Adrenal gland (tissue), 12 donors: ENCODE data around the gene MACROD2. TPM values are rescaled to one million over a fixed set of nuclear protein-coding genes. Genes with fewer than 3 reads are reported as not detected.

Experiments
- DNase-seq, 7 donors: peaks; one replicate each; pipeline ENCODE4 v3.0.0-alpha.2; 2019 to 2020
- H3K27ac ChIP-seq, 5 donors: fragments of 200-600 bp; sonication (generic) in 4 of 5; 1 replicate in 3 of 5; 2 replicates in 2 of 5; pipeline versions ENCODE4 v1.5.1 to v1.8.0; 2016 to 2020; ENCODE audit warnings: mild to moderate bottlenecking in 1 of 5
- H3K27me3 ChIP-seq: fragments of 200-600 bp; 2 replicates; pipeline ENCODE4 v1.8.0; 2021
- H3K36me3 ChIP-seq, 2 donors: fragments of 200-600 bp; replicated peaks in 1 of 2; 1 replicate in 1 of 2; 2 replicates in 1 of 2; pipeline versions ENCODE4 v1.5.1 to v1.8.0; 2018 to 2022
- H3K4me1 ChIP-seq, 2 donors: fragments of 200-600 bp; replicated peaks in 1 of 2; 1 replicate in 1 of 2; 2 replicates in 1 of 2; pipeline versions ENCODE4 v1.5.1 to v1.8.0; 2018 to 2021
- H3K4me3 ChIP-seq, 4 donors: fragments of 200-600 bp; sonication (generic) in 3 of 4; one replicate each; pipeline ENCODE4 v1.5.1; 2016 to 2018
- H3K9me3 ChIP-seq, 3 donors: fragments of 200-600 bp; sonication (generic) in 1 of 3; replicated peaks in 1 of 3; 1 replicate in 2 of 3; 2 replicates in 1 of 3; pipeline versions ENCODE4 v1.5.1 to v1.8.0; 2016 to 2021
- CTCF ChIP-seq, 6 experiments: fragments of 450-650 bp in 4 of 6; fragments of 200-600 bp in 2 of 6; sonication (generic) in 1 of 6; IDR thresholded peaks; 1 replicate in 5 of 6; 2 replicates in 1 of 6; pipeline versions ENCODE4 v1.5.1 to v1.8.0; 2016 to 2021; ENCODE audit warnings: antibody characterized with exemption in 6 of 6, mild to moderate bottlenecking in 2 of 6, moderate library complexity in 1 of 6
- POLR2A ChIP-seq, 2 donors: fragments of 450-650 bp; IDR thresholded peaks; one replicate each; pipeline ENCODE4 v1.6.1; 2017; ENCODE audit warnings: antibody characterized with exemption in 2 of 2, mild to moderate bottlenecking in 2 of 2, moderate library complexity in 1 of 2
- WGBS, 4 donors: extraction: QIAGEN DNeasy Blood & Tissue Kit in 2 of 4; methylation state at CpG; one replicate each; pipeline versions ENCODE4 v1.1.5 to v1.1.7; 2013 to 2017; 5-methylcytosine and 5-hydroxymethylcytosine counted together
- intact Hi-C, 2 donors: fragments of 100-400 bp; cut with DNase I; formaldehyde crosslinking; loops; one replicate each; pipeline versions ENCODE4 v1.14.1 to v1.15.0; 2022 to 2023
- polyA plus RNA-seq, 3 donors: library from polyadenylated mRNA; stranded (reverse); fragments of 200-250 nt in 2 of 3; fragments of 350-450 nt in 1 of 3; fragmentation: Illumina TruSeq in 1 of 3; extraction: RNeasy Lipid Tissue Mini Kit (QIAGEN cat#74804) in 1 of 3; gene quantifications; one replicate each; pipeline ENCODE4 v1.2.3, GENCODE V29; 2013 to 2014
- total RNA-seq, 9 donors: library from RNA; depleted of rRNA in 4 of 9; stranded (reverse); fragments of >200 nt in 4 of 9; fragments of 120-200 nt in 1 of 9; fragmentation: NEBNext Ultra II Directional in 1 of 9; extraction: Animal tissue kit (Norgen Biotek cat#: 25700) in 1 of 9; gene quantifications; one replicate each; pipeline versions ENCODE4 v1.1.0 to v1.2.4, GENCODE V29; 2013 to 2023
- donor health status: healthy with polysubstance abuse.
- donor health status: Bipolar disorder and iron deficiency.
- donor health status: DM: yes; HTN: yes; CAD: no.
- donor health status: DM: no; HTN: no; CAD: no.
- donor health status: DM: no; HTN: no; CAD: no.
- donor health status: DM: yes; HTN: yes; CAD: no.

MACROD2 gene
- total and polyA plus RNA-seq, 12 donors = 1.1 to 21.2 (median 6.4) TPM

DNA sequence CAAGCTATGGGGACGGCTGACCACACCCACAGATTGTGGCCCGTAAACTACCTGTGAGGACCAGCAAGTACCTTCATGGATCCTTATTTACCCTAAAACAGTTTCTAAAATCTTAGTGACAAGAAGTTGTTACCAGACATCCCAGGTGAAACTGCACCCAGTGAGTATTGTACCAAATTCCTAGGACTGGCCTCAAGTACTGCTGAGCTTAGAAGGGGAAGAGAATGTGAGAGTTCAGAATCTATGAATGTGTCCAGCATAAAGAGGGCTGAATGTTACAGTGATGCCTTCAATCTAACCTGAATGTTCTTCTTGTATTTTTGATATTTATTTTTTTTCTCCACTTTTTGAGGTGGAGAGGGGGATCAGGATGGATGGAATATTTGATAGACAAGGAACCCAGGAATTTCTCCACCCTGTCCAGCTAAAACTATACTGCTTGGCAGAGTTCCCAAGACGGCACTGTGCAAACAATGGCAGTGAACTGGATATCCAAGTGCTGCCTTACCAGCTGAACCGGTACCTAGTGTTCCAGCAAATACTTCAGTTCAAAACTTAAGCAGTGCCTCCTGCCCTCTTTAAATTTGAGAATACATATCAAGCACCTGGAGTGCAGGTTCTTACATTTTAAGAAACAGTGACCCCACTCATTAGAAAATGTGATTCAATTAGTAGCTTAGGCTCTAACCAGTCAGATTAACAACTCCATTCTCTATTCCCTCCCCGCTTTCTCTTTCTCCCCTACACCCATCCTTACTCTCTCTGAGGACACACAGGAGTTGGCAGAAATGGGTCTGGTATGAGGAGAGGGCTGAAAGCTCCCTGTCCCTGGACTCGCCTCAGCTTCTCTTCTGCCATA, 769.4 kb downstream of the MACROD2 start:
- no peak overlapping the region for H3K27ac ChIP-seq
- H3K36me3 ChIP-seq = no peaks in the 10 kb centered on the region
- no peaks in the 10 kb centered on the region for H3K9me3 ChIP-seq
- intact Hi-C loops = no loop called here
- no peaks in the 10 kb centered on the region for H3K4me1 ChIP-seq
- DNase-seq = no peak
- WGBS, 4 donors = 77 to 88% (median 83%) methylated on average over 6 of the region's 6 CpGs
- H3K27me3 ChIP-seq = no peaks in the 10 kb centered on the region
- TF ChIP-seq CTCF (IDR thresholded peaks at IDR 0.05) = no peak
- no peak for TF ChIP-seq POLR2A (IDR thresholded peaks at IDR 0.05)
- H3K4me3 ChIP-seq = no peak overlapping the region

DNA sequence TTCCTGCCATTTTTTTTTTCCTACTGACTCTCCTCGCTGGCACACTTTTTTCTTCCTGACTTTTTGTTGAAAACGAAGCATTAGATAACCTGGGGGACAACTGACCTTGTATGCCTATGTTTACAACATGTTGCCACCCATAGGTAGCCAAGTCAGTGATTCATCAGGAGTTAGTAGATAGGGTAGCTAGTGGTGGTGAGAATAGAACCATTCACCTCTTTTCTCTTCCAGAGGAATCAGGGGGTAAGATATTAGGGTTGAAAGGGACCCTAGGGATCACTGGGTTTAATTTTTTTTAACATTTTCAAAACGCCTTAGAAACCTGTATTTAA, 770.0 kb downstream of the MACROD2 start:
- TF ChIP-seq POLR2A (IDR thresholded peaks at IDR 0.05) = no peak
- TF ChIP-seq CTCF (IDR thresholded peaks at IDR 0.05) = no peak
- Histone ChIP-seq H3K27me3 (no peaks in the 10 kb centered on the region), H3K4me3 (no peak overlapping the region), H3K36me3 (no peaks in the 10 kb centered on the region), H3K4me1 (no peaks in the 10 kb centered on the region), H3K27ac (no peak overlapping the region), H3K9me3 (no peaks in the 10 kb centered on the region)
- intact Hi-C loops = no loop called here
- no peak for DNase-seq
- WGBS, 4 donors = 50 to 71% (median 63%) methylated on average over 3 of the region's 3 CpGs

DNA sequence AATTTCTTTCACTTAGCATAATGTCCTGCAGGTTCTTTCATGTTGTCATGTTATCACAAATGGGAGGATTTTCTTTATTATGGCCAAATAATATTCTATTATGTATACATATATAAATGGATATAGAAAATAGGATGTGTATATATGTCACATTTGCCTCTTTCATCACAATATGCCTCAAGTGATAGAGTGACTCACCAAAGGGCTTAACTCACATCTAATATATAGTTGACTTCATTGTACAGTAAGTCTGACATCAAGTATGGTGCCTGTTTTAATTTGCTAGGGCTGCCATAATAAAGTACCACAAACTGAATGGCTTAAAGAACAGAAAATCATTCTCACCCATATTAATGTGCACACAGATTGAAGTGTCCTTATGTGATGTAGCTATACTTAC, 778.2 kb downstream of the MACROD2 start:
- H3K9me3 ChIP-seq = no peaks in the 10 kb centered on the region
- no peak overlapping the region for H3K27ac ChIP-seq
- no peaks in the 10 kb centered on the region for H3K27me3 ChIP-seq
- no peaks in the 10 kb centered on the region for H3K4me1 ChIP-seq
- DNase-seq = no peak
- H3K36me3 ChIP-seq = no peaks in the 10 kb centered on the region
- intact Hi-C loops = no loop called here
- H3K4me3 ChIP-seq = no peak overlapping the region
- TF ChIP-seq CTCF (IDR thresholded peaks at IDR 0.05) (no peak), POLR2A (IDR thresholded peaks at IDR 0.05) (no peak)

- WGBS, 4 donors = 48 to 65% (median 57%) methylated on average over 2 of the region's 2 CpGs
- peak; percentile 26 to 91 (median 77) for DNase-seq
- Histone ChIP-seq H3K27me3 (no peaks in the 10 kb centered on the region), H3K4me1 (no peaks in the 10 kb centered on the region), H3K27ac (no peak overlapping the region), H3K9me3 (no peaks in the 10 kb centered on the region), H3K4me3 (no peak overlapping the region), H3K36me3 (no peaks in the 10 kb centered on the region)
- intact Hi-C loops = no loop called here
- TF ChIP-seq CTCF (IDR thresholded peaks at IDR 0.05) = no peak
- TF ChIP-seq POLR2A (IDR thresholded peaks at IDR 0.05) = no peak
These were observed 780.5 kb downstream of the MACROD2 start for GRCh38 chr20:14775778-14776177.
